H1 (cell line): ENCODE data around the gene FTMT. TPM values are rescaled to one million over a fixed set of nuclear protein-coding genes. Genes with fewer than 3 reads are reported as not detected.

ENCODE experiments used
- CTCF ChIA-PET: fragments of 300-600 bp; sonication (Branson Sonifier 250); formaldehyde crosslinking; loops from one replicate; lab custom pipeline; 2021; ENCODE audit not compliant: partially characterized antibody; lab: Charles Lee
- POLR2A ChIA-PET: fragments of 300-600 bp; sonication (Branson Sonifier 250); formaldehyde crosslinking; loops from one replicate; lab custom pipeline; 2021; ENCODE audit warnings: inconsistent platforms; ENCODE audit not compliant: partially characterized antibody; lab: Charles Lee
- DNase-seq, 2 experiments: peaks; one replicate each; pipeline versions ENCODE4 v3.0.0 to v3.0.0-alpha.2; 2010 to 2022; ENCODE audit warnings: low spot score in 2 of 2, low read depth in 1 of 2, mixed read lengths in 1 of 2
- FAIRE-seq: peaks from 2 replicates; lab custom pipeline; 2011; peaks lifted over from hg19 to GRCh38; lab: Jason Lieb, UNC
- H2AFZ ChIP-seq: 2 replicates; pipeline ENCODE4 v1.8.1; 2012; ENCODE audit warnings: low read length, inconsistent platforms
- H2AK5ac ChIP-seq: 2 replicates; pipeline ENCODE4 v1.6.1; 2013; ENCODE audit warnings: low read depth, low read length
- H2BK120ac ChIP-seq: replicated peaks from 2 replicates; pipeline ENCODE3; 2013; ENCODE audit warnings: low read depth, low read length, inconsistent platforms
- H2BK12ac ChIP-seq: 2 replicates; pipeline ENCODE4 v1.6.1; 2013; ENCODE audit warnings: low read depth, low read length
- H2BK15ac ChIP-seq: 2 replicates; pipeline ENCODE4 v1.6.1; 2013; ENCODE audit warnings: low read length
- H2BK20ac ChIP-seq: 2 replicates; pipeline ENCODE4 v1.6.1; 2013; ENCODE audit warnings: low read length
- H2BK5ac ChIP-seq: 2 replicates; pipeline ENCODE4 v1.6.1; 2013; ENCODE audit warnings: low read depth, low read length
- H3K14ac ChIP-seq: 2 replicates; pipeline ENCODE4 v1.6.1; 2013; ENCODE audit warnings: inconsistent platforms; ENCODE audit not compliant: insufficient read length
- H3K18ac ChIP-seq: 2 replicates; pipeline ENCODE4 v1.6.1; 2013; ENCODE audit warnings: low read length; ENCODE audit errors: extremely low read depth
- H3K23ac ChIP-seq: 2 replicates; pipeline ENCODE4 v1.6.1; 2013; ENCODE audit warnings: inconsistent platforms; ENCODE audit not compliant: insufficient read length
- H3K23me2 ChIP-seq: 2 replicates; pipeline ENCODE4 v1.6.1; 2013; ENCODE audit warnings: low read depth, low read length
- H3K27ac ChIP-seq: 2 replicates; pipeline ENCODE4 v1.6.1; 2011; ENCODE audit warnings: low read depth, low read length, inconsistent platforms
- H3K27me3 ChIP-seq, 4 experiments: replicated peaks in 1 of 4; 1 replicate in 1 of 4; 2 replicates in 3 of 4; pipeline versions ENCODE4 v1.6.1 to v1.8.1; 2011 to 2013; ENCODE audit warnings: low read length in 3 of 4, mild to moderate bottlenecking in 3 of 4, inconsistent platforms in 2 of 4, mixed read lengths in 2 of 4, moderate library complexity in 1 of 4; ENCODE audit not compliant: control insufficient read depth in 3 of 4, insufficient read depth in 3 of 4; ENCODE audit errors: extremely low read depth in 1 of 4
- H3K36me3 ChIP-seq, 4 experiments: 2 replicates each; pipeline versions ENCODE4 v1.6.1 to v1.8.1; 2011 to 2013; ENCODE audit warnings: mild to moderate bottlenecking in 4 of 4, low read length in 3 of 4, moderate library complexity in 2 of 4, control low read depth in 1 of 4, inconsistent platforms in 1 of 4; ENCODE audit not compliant: insufficient read depth in 4 of 4, control insufficient read depth in 2 of 4
- H3K4ac ChIP-seq: replicated peaks from 2 replicates; pipeline ENCODE3; 2013; ENCODE audit warnings: low read length, low read depth, mixed read lengths, inconsistent platforms; ENCODE audit not compliant: insufficient read length
- H3K4me1 ChIP-seq, 4 experiments: replicated peaks in 1 of 4; 1 replicate in 1 of 4; 2 replicates in 3 of 4; pipeline versions ENCODE4 v1.6.1 to v1.8.1; 2011 to 2013; ENCODE audit warnings: low read length in 3 of 4, inconsistent platforms in 2 of 4, mixed read lengths in 1 of 4; ENCODE audit not compliant: insufficient read depth in 4 of 4, control insufficient read depth in 3 of 4
- H3K4me2 ChIP-seq, 2 experiments: 2 replicates each; pipeline versions ENCODE4 v1.6.1 to v1.8.1; 2011 to 2013; ENCODE audit warnings: low read depth in 2 of 2, low read length in 2 of 2, control low read depth in 1 of 2, inconsistent platforms in 1 of 2, mild to moderate bottlenecking in 1 of 2; ENCODE audit not compliant: insufficient read depth in 1 of 2
- H3K4me3 ChIP-seq, 4 experiments: fragments of 200-600, 300-600 bp in 1 of 4; sonication (generic), shearing (Covaris generic), sonication (Bioruptor Twin) in 1 of 4; 2 replicates each; pipeline versions ENCODE4 v1.5.1 to v1.8.1; 2011 to 2016; ENCODE audit warnings: low read length in 4 of 4, low read depth in 3 of 4, control low read depth in 2 of 4, inconsistent platforms in 2 of 4, mild to moderate bottlenecking in 2 of 4, mixed read lengths in 1 of 4, moderate library complexity in 1 of 4; ENCODE audit not compliant: insufficient read depth in 2 of 4; ENCODE audit errors: extremely low read depth in 1 of 4
- H3K56ac ChIP-seq: replicated peaks from 2 replicates; pipeline ENCODE3; 2013; ENCODE audit warnings: low read depth, mild to moderate bottlenecking, mixed read lengths, low read length, inconsistent platforms; ENCODE audit not compliant: insufficient read length
- H3K79me1 ChIP-seq: 2 replicates; pipeline ENCODE4 v1.6.1; 2013; ENCODE audit warnings: low read depth, low read length, control low read depth
- H3K79me2 ChIP-seq, 2 experiments: 2 replicates each; pipeline versions ENCODE4 v1.6.1 to v1.8.1; 2012 to 2013; ENCODE audit warnings: low read length in 2 of 2, mild to moderate bottlenecking in 2 of 2, inconsistent platforms in 1 of 2; ENCODE audit not compliant: insufficient read depth in 2 of 2, control insufficient read depth in 1 of 2
- H3K9ac ChIP-seq, 4 experiments: replicated peaks in 1 of 4; 1 replicate in 1 of 4; 2 replicates in 3 of 4; pipeline versions ENCODE4 v1.6.1 to v1.8.1; 2011 to 2013; ENCODE audit warnings: low read depth in 3 of 4, low read length in 3 of 4, control low read depth in 2 of 4, mild to moderate bottlenecking in 2 of 4, moderate library complexity in 2 of 4, inconsistent platforms in 1 of 4; ENCODE audit errors: extremely low read depth in 1 of 4
- H3K9me3 ChIP-seq, 2 experiments: 2 replicates each; pipeline versions ENCODE4 v1.6.1 to v1.8.1; 2012 to 2013; ENCODE audit warnings: mild to moderate bottlenecking in 2 of 2, moderate library complexity in 2 of 2, control low read depth in 1 of 2, inconsistent platforms in 1 of 2, low read depth in 1 of 2, low read length in 1 of 2, mixed read lengths in 1 of 2; ENCODE audit not compliant: insufficient read depth in 2 of 2
- H4K20me1 ChIP-seq, 2 experiments: replicated peaks in 1 of 2; 2 replicates each; pipeline versions ENCODE3 to v1.8.1; 2011 to 2013; ENCODE audit warnings: inconsistent platforms in 2 of 2, low read length in 2 of 2, mild to moderate bottlenecking in 1 of 2; ENCODE audit not compliant: insufficient read depth in 2 of 2, control insufficient read depth in 1 of 2
- H4K5ac ChIP-seq: 2 replicates; pipeline ENCODE4 v1.6.1; 2013; ENCODE audit warnings: low read length, low read depth, mixed read lengths, inconsistent platforms; ENCODE audit not compliant: insufficient read length
- H4K8ac ChIP-seq: 2 replicates; pipeline ENCODE4 v1.8.0; 2013; ENCODE audit warnings: mild to moderate bottlenecking, moderate library complexity, low read length, inconsistent platforms; ENCODE audit not compliant: insufficient read depth; ENCODE audit errors: extremely low read depth
- H4K91ac ChIP-seq: replicated peaks from 2 replicates; pipeline ENCODE3; 2013; ENCODE audit warnings: low read length, mixed read lengths, inconsistent platforms; ENCODE audit not compliant: insufficient read length
- CBX8 ChIP-seq: fragments of 300-800, 300-1000 bp; sonication (generic); IDR thresholded peaks from 2 replicates; pipeline ENCODE4 v1.7.1; 2016; ENCODE audit warnings: low read depth, low read length, borderline replicate concordance
- JUND ChIP-seq: IDR thresholded peaks from 2 replicates; pipeline ENCODE4 v1.6.1; 2011; ENCODE audit warnings: mild to moderate bottlenecking, improper control_type of control experiment, low read length
- POLR2A ChIP-seq, 2 experiments: IDR thresholded peaks; 1 replicate in 1 of 2; 2 replicates in 1 of 2; pipeline ENCODE4 v1.6.1; 2011; ENCODE audit warnings: low read depth in 2 of 2, low read length in 2 of 2, mild to moderate bottlenecking in 2 of 2; ENCODE audit errors: control extremely low read depth in 1 of 2
- RAD21 ChIP-seq, 2 experiments: IDR thresholded peaks in 1 of 2; conservative IDR thresholded peaks in 1 of 2; 2 replicates each; pipeline ENCODE4 v1.6.1; 2011; ENCODE audit warnings: low read depth in 2 of 2, low read length in 2 of 2, improper control_type of control experiment in 1 of 2, inconsistent platforms in 1 of 2, mild to moderate bottlenecking in 1 of 2, moderate library complexity in 1 of 2
- TAF1 ChIP-seq: IDR thresholded peaks from 2 replicates; pipeline ENCODE4 v1.6.1; 2011; ENCODE audit warnings: mild to moderate bottlenecking, low read depth, low read length
- TAF7 ChIP-seq: optimal IDR thresholded peaks from 2 replicates; pipeline ENCODE3; 2011; ENCODE audit warnings: low read depth, mild to moderate bottlenecking, inconsistent platforms, low read length, moderate library complexity, borderline replicate concordance
- polyA plus RNA-seq, 7 experiments: library from polyadenylated mRNA; depleted of rRNA in 3 of 7; stranded (reverse) in 5 of 7; unstranded in 2 of 7; fragments of >200 nt in 5 of 7; fragments of 200-250 nt in 2 of 7; gene quantifications; 1 replicate in 5 of 7; 2 replicates in 1 of 7; 4 replicates in 1 of 7; pipeline versions ENCODE4 v1.2.1 to v1.2.3, GENCODE V29; 2011 to 2013; ENCODE audit warnings: missing spikeins in 2 of 7, mixed read lengths in 2 of 7
- total RNA-seq: library from RNA; stranded (reverse); fragmentation: NEBNext Ultra II Directional; extraction: Animal tissue kit (Norgen Biotek cat#: 25700); gene quantifications from 2 replicates; pipeline ENCODE4 v1.2.1, GENCODE V29; 2021

FTMT gene
- total and polyA plus RNA-seq, 2 of the 8 experiments (the other 6 are each of a cell fraction or from before 2014, with no cell fraction given), result not detected

- H3K27ac ChIP-seq, result no peak overlapping the region
- CTCF ChIA-PET, result interaction anchor here (0.5 kb wide), 1 partner anchor 705 kb away, joined by 3 read pairs; no protein-coding TSS in a partner anchor
- no peaks in the 10 kb centered on the region for H3K79me2 ChIP-seq
- no peaks in the 10 kb centered on the region for H3K9me3 ChIP-seq
- no peak overlapping the region for H3K18ac ChIP-seq
- DNase-seq (no peak), FAIRE-seq (no peak)
- H3K9ac ChIP-seq, result no peak overlapping the region
- no peak overlapping the region for H2AK5ac ChIP-seq
- H4K5ac ChIP-seq, result no peak overlapping the region
- POLR2A ChIA-PET, result no interaction called here
- TF ChIP-seq RAD21 (IDR thresholded peaks at IDR 0.05 in 1 of 2, conservative IDR thresholded peaks at IDR 0.05 in 1 of 2; ENCODE audit: low read depth in 2 of 2, low read length in 2 of 2) (no peak), TAF7 (no peak), JUND (no peak), TAF1 (no peak), CBX8 (no peak), POLR2A (IDR thresholded peaks at IDR 0.05; ENCODE audit: control extremely low read depth in 1 of 2, low read depth in 2 of 2, low read length in 2 of 2) (no peak)
- H2AFZ ChIP-seq, result no peak overlapping the region
- H3K4me3 ChIP-seq, result no peak overlapping the region
- H3K23ac ChIP-seq, result no peak overlapping the region
- H3K23me2 ChIP-seq, result no peaks in the 10 kb centered on the region
- no peaks in the 10 kb centered on the region for H3K27me3 ChIP-seq
- no peaks in the 10 kb centered on the region for H3K36me3 ChIP-seq
- no peak overlapping the region for H4K8ac ChIP-seq
- H2BK5ac ChIP-seq, result no peak overlapping the region
- H3K4me2 ChIP-seq, result no peak overlapping the region
- H3K79me1 ChIP-seq, result no peaks in the 10 kb centered on the region
- no peak overlapping the region for H2BK15ac ChIP-seq
- H2BK120ac ChIP-seq, result no peak overlapping the region
- H3K14ac ChIP-seq, result no peak overlapping the region
- no peaks in the 10 kb centered on the region for H3K4me1 ChIP-seq
- no peak overlapping the region for H3K56ac ChIP-seq
- no peak overlapping the region for H3K4ac ChIP-seq
- H2BK20ac ChIP-seq, result no peak overlapping the region
- H2BK12ac ChIP-seq, result no peak overlapping the region
- no peak overlapping the region for H4K91ac ChIP-seq
- H4K20me1 ChIP-seq, result no peaks in the 10 kb centered on the region
Measured at GRCh38 chr5:121899346-121899745, 47.7 kb downstream of the FTMT start.
